Stimulated activated CD4-positive, alpha-beta T cell treated with anti-CD3 and anti-CD28 coated beads, Interleukin-15, amount 100 ng/mL, for 24 hours (primary cell): ENCODE data around the gene MEIS2.

Source experiments
- DNase-seq: peaks from one replicate; pipeline ENCODE4 v3.0.0-alpha.2; 2020

The MEIS2 gene

DNA sequence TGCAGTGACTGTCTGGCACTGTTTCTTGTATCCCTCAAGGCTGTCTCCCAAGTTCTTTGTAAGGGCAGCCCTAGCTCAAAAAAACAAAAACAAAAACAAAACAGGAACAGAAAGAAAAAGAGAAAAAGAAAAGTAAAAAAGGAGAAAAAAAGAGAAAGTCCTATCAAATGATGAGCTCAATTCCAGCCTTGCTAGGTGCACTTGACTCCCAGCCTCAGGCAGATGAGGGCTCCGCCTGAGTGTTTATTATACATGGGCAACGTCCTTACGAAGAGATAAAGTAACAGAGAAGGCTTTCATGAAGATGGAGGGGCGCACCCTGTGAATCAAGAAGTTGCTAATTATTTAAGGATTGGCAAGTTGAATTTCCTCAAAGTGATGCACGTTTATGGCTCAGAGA, 175.3 kb downstream of the MEIS2 start:
- no peak for DNase-seq

GRCh38 chr15:36924034-36924433, 176.3 kb downstream of the MEIS2 start:
- no peak for DNase-seq

DNA sequence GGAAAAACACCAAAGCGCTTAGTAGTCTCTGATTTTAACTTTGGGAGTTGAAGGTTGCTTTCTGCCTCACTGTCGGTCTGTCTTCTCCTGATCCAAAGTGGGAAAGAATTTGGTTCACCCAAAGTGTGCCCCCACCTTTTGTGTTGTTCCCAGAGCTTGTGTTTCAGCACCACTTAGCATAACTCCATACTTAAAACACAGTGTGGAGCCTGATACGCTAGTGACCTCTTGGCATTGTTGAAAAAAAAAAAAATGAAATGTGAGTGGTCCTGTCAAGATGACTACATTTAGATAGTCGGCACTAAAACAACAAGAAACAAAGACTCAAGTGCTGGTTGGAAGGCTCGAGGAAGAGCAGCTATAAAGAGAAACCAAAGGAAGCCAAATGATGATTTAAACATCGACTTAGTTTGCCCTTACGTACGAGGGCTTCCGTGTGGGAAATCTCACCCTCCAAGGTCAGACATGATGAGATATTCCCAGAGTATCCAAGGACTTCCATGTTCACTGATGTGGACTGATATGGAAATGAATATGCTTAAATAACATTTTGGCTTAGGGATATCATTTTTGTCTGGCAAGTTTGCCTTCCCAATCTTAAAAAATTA, 178.8 kb downstream of the MEIS2 start:
- DNase-seq: no peak

GRCh38 chr15:36917411-36918267, 182.7 kb downstream of the MEIS2 start:
- no peak for DNase-seq

- no peak for DNase-seq
These were observed 185.2 kb downstream of the MEIS2 start for GRCh38 chr15:36914960-36915808.

DNA sequence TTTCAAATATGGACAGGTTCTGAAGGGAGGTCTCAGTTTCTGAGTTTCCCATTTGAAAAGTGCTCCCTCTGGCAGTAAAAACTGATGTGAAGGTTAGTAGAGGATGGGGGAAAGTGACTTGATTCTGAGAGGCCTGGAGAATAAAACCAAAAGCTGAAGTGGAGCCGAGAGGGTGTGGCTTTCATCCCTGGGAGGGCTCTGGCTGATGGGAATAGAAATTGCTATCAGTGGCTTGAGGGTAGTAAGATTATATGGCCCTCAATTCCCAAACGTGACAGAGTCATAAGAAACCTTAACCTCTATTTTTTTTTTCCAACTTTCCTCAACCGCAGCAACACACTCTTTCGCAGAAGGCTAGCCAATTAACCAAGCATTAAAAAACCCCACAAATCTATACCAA, 185.9 kb downstream of the MEIS2 start:
- no peak for DNase-seq

DNA sequence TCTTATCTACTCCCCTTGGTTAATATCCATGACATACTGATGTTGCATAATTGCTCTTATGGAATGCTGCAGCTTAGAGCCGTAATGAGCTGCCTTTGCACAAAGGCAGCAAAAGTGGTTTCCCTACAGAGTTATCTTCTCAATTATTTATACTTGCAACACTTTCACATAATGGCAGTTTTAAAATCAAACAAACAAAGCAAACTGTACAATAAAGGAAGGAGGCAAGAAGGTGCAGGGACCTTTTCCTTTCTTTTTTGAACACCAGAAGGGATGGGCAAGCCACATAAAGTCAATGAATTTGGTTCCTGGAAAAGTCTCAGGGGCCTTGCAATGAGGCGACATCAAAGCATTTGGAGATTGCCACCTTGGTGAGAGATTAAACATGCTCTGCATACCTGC, 188.0 kb downstream of the MEIS2 start:
- no peak for DNase-seq

GRCh38 chr15:36911322-36911944, 188.9 kb downstream of the MEIS2 start:
- no peak for DNase-seq

DNA sequence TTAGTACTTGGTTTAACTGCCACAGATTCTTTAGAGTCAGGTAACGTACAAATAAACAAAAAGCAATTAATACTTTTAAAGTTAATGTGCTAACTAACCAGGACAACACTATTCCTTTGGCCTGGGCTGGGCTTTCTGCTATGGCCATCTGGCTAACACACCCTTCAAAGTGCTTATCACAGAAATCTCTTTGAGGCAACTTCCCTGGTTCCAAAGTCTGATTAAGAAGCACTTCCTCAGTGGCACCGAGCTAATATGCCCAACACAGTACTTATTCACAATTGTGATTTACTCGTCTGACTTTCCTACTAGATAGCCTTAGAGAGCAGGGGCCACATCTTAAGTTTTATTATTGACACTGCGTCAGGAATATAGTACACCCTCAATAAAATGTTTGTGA, 191.4 kb downstream of the MEIS2 start:
- no peak for DNase-seq

DNA sequence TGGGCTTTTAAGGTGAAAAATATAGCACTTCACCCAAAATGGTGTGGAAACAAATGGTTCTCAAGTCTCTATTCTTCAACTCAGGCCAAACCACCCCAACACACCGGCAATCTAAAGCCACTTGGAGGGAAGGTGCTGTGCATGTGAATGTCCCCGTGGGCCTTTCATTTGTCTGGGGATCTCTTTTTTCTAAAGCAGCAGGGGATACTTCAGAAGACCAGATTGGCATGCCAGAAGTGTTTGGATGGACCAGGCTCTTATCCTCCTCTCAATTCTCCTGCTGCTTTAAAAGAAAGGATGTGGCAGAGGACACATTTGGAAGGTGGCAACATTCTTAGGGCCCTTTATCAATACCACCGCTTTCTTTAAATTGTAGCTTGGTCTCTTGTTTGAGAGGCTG, 193.1 kb downstream of the MEIS2 start:
- no peak for DNase-seq

GRCh38 chr15:36905908-36906307, 194.4 kb downstream of the MEIS2 start:
- DNase-seq: no peak

DNA sequence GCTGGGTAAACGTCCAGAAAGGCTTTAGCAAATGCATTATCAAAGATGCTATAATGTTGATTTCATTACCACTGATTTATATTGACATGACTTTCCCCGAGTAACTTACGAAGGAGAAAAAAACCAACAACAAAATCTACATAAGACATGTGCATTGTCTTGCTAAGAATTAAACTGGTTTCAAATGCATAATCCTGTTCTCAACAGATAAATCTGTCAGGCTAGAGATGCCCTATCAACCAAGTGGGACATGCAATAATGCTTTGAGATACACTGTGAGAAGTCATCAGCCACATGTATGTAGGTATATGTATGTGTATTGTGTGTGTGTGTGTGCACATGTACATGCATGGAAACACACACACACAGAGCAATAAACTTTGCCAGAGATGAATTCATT, 195.6 kb downstream of the MEIS2 start:
- DNase-seq: no peak

DNA sequence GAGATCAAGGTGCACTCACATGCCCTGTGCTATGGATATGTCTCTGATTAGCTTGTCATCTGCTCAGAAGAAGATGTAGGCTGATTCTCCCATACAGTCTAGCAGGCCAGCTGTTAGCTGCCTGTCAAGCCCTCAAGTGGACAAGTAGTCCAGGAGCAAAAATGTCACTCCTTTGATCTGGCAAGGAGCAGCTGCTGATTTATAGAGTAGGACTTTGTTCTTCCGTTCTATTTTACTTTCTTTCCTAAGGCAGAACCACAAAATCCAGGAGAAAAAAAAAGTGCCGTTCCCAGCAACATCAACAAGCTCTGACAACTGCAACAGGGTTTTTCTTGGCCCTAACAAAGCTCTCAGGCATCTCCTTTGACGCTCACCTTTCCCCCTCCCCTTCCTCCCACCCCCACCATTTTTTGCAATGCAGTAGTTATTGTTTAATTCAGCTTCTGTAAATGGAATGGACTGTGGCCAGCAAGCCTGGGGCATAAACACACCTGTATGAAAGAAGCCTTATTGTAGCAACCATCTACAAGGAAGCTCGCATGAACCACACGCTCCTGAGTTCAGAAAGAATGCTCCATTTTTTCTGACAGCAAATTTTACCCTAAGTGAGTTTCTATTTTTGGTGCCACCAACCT, 196.3 kb downstream of the MEIS2 start:
- no peak for DNase-seq

GRCh38 chr15:36903195-36903594, 197.2 kb downstream of the MEIS2 start:
- no peak for DNase-seq

GRCh38 chr15:36901012-36901411, 199.3 kb downstream of the MEIS2 start:
- DNase-seq: no peak

DNA sequence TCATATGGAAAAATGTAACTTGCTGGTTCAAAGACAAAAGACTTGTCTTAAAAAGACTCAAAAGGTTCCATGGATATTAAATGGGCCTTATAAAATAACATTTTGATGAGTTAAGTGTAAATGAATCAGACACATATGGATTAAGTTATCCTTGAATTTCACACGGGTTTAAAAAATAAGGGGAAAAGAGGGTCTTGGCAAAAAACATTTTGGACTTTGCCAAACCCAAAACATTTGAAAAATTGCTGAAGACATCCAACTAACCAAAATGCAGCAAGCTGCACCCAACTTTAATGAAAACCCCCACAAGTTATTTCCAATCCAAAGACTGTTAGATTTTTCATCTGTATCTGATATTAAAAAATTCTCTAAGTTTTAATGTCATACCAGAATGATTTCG, 200.7 kb downstream of the MEIS2 start:
- DNase-seq: no peak

GRCh38 chr15:36898536-36899126, 201.7 kb downstream of the MEIS2 start:
- DNase-seq: no peak

DNA sequence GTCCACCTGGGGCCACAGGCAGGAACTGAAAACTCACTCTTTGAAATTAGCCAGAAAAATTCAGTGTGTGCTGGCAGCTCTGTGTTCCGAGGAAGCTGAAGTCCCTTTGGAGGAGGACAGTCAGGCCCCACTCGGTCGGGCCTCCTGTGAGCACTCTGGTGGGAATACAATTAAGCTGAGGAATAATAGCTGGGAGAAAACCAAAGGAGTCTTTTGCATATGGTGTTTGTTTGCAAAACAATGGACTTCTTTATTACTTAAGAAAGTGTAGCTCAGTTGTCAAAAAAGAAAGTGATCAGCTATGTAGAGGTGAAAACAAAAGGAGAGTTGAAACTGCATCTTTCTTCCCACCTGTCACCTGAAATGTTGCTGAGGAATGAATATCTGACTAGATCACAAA, 202.5 kb downstream of the MEIS2 start:
- no peak for DNase-seq

DNA sequence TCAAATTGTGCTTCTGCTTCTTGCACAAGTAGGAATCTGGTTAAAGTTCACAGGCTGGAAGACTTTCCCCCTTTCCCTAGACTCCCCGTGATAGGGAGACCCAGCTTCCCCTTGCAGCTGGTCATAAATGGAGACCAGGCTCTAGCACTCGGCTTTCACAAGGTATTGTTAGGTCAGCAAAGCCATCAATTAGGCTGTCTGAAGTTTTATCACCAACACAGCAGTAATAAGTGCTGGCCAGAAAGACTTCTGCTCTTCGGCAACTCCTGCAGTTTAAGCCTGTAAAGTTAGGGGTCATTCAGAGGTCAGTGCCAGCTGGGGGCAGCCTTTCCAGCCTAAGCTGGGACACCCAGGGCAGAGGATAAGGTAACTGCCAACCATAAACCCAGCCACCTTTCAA, 203.4 kb downstream of the MEIS2 start:
- no peak for DNase-seq

GRCh38 chr15:36894075-36894474, 206.3 kb downstream of the MEIS2 start:
- DNase-seq: no peak

DNA sequence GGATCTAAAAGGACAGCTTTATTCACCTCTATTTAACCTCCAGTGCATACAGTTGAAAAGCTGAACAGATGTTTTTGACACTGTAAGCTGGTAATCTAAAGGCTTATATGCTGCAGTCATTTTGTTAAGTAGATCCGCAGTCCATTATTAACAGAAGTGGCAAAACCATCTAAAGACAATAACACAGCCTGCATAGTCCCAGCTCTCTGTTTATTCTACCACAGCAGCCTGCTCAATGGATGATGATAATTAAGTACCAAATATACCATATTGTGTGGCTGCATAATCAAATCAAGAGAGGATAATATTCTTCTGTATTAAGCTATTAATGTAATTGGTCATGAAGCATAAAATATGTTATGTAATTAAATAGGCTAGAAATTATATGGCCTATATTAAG, 207.1 kb downstream of the MEIS2 start:
- no peak for DNase-seq
